Mucosa of rectum (tissue), 2 donors: ENCODE results near the gene GPR137B.

ENCODE experiments used
- H3K27ac ChIP-seq, 2 donors: one replicate each; pipeline ENCODE4 v1.7.0; 2013; ENCODE audit warnings: inconsistent platforms in 2 of 2, low read depth in 2 of 2, low read length in 2 of 2
- H3K27me3 ChIP-seq, 2 donors: one replicate each; pipeline ENCODE4 v1.7.0; 2013; ENCODE audit warnings: low read length in 2 of 2; ENCODE audit not compliant: control insufficient read depth in 2 of 2, insufficient read depth in 2 of 2
- H3K36me3 ChIP-seq, 2 donors: one replicate each; pipeline ENCODE4 v1.7.0; 2013; ENCODE audit warnings: low read length in 2 of 2; ENCODE audit not compliant: control insufficient read depth in 2 of 2, insufficient read depth in 2 of 2
- H3K4me1 ChIP-seq, 2 donors: one replicate each; pipeline ENCODE4 v1.7.0; 2013; ENCODE audit warnings: low read length in 2 of 2, mild to moderate bottlenecking in 1 of 2; ENCODE audit not compliant: control insufficient read depth in 2 of 2, insufficient read depth in 2 of 2
- H3K4me3 ChIP-seq, 2 donors: one replicate each; pipeline ENCODE4 v1.7.0; 2013; ENCODE audit warnings: low read length in 2 of 2
- H3K9ac ChIP-seq, 2 donors: one replicate each; pipeline ENCODE4 v1.7.0; 2013; ENCODE audit warnings: low read length in 2 of 2, low read depth in 1 of 2, mild to moderate bottlenecking in 1 of 2
- H3K9me3 ChIP-seq, 2 donors: one replicate each; pipeline ENCODE4 v1.7.0; 2013; ENCODE audit warnings: low read length in 2 of 2; ENCODE audit not compliant: control insufficient read depth in 2 of 2
- donor health status: healthy.
- donor health status: Normal muscosa, but diverticular disease.

GPR137B gene

GRCh38 chr1:236103059-236103458 lies 39.3 kb upstream of the GPR137B start:
- H3K4me3 ChIP-seq = no peak overlapping the region

GRCh38 chr1:236103646-236104218 lies 38.6 kb upstream of the GPR137B start:
- no peak overlapping the region for H3K9ac ChIP-seq
- H3K9me3 ChIP-seq = no peaks in the 10 kb centered on the region
- H3K27me3 ChIP-seq = peaks cover 0 to 3% of the 10 kb centered on the region in 2 donors
- H3K36me3 ChIP-seq = no peaks in the 10 kb centered on the region
- no peak overlapping the region for H3K27ac ChIP-seq
- no peak overlapping the region for H3K4me3 ChIP-seq
- no peaks in the 10 kb centered on the region for H3K4me1 ChIP-seq

More at GRCh38 chr1:236103059-236103458, 39.3 kb upstream of the GPR137B start:
- Histone ChIP-seq H3K9me3 (no peaks in the 10 kb centered on the region), H3K4me1 (no peaks in the 10 kb centered on the region), H3K27ac (no peak overlapping the region), H3K27me3 (peaks cover 0 to 3% of the 10 kb centered on the region in 2 donors), H3K9ac (no peak overlapping the region), H3K36me3 (no peaks in the 10 kb centered on the region)

DNA sequence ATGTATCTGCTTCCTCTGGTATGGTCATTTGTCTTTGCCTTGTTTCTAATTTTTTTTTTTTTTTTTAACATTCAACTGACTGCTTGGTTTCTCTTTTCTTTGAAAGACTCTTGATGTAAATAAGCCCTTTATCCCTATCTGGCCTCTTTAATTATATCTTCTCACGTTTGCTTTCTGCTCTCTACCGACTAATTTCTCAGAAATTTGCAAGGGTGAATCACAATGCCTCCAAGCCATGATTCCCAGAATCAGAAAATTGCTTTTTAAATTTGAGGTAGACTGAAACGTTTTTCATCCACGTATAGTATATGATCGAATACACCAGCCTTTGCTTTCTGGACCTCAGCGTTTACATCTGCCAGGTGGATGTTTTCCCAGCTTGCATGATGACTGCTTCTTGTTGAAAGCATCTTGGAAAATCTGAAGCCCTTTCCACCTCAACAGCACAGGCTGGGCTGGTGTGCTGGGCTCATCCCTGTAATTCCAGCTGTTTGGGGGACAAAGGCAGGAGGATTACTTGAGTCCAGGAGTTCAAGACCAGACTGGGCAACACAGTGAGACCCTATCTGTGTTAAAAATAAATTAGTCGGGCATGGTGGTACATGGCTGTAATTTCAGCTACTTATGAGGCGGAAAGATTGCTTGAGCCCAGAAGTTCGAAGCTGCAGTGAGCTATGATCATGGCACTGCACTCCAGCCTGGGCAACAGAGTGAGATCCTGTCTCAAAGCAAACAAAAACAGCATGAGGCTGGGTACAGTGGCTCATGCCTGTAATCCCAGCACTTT lies 35.0 kb upstream of the GPR137B start:
- H3K4me3 ChIP-seq = no peak overlapping the region
- no peaks in the 10 kb centered on the region for H3K9me3 ChIP-seq
- H3K27me3 ChIP-seq = peaks cover 0 to 2% of the 10 kb centered on the region in 2 donors
- H3K9ac ChIP-seq = no peak overlapping the region
- H3K36me3 ChIP-seq = no peaks in the 10 kb centered on the region
- no peaks in the 10 kb centered on the region for H3K4me1 ChIP-seq
- no peak overlapping the region for H3K27ac ChIP-seq

GRCh38 chr1:236108027-236108648 lies 34.2 kb upstream of the GPR137B start:
- Histone ChIP-seq H3K27me3 (peaks cover 0 to 2% of the 10 kb centered on the region in 2 donors), H3K4me1 (no peaks in the 10 kb centered on the region), H3K36me3 (no peaks in the 10 kb centered on the region), H3K4me3 (no peak overlapping the region), H3K9me3 (no peaks in the 10 kb centered on the region), H3K9ac (no peak overlapping the region), H3K27ac (no peak overlapping the region)

DNA sequence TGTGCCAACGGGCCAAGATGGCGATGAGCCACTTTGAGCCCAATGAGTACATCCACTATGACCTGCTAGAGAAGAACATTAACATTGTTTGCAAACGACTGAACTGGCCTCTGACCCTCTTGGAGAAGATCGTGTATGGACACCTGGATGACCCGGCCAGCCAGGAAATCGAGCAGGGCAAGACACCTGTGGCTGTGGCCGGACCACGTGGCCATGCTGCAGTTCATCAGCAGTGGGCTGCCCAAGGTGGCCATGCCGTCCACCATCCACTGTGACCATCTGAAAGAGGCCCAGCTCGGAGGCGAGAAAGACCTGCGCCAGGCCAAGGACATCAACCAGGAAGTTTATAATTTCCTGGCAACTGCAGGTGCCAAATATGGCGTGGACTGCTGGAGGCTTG lies 32.2 kb upstream of the GPR137B start:
- H3K27ac ChIP-seq = no peak overlapping the region
- H3K4me1 ChIP-seq = no peaks in the 10 kb centered on the region
- H3K9me3 ChIP-seq = no peaks in the 10 kb centered on the region
- H3K4me3 ChIP-seq = no peak overlapping the region
- H3K9ac ChIP-seq = no peak overlapping the region
- peaks cover 0 to 2% of the 10 kb centered on the region in 2 donors for H3K27me3 ChIP-seq
- no peaks in the 10 kb centered on the region for H3K36me3 ChIP-seq

DNA sequence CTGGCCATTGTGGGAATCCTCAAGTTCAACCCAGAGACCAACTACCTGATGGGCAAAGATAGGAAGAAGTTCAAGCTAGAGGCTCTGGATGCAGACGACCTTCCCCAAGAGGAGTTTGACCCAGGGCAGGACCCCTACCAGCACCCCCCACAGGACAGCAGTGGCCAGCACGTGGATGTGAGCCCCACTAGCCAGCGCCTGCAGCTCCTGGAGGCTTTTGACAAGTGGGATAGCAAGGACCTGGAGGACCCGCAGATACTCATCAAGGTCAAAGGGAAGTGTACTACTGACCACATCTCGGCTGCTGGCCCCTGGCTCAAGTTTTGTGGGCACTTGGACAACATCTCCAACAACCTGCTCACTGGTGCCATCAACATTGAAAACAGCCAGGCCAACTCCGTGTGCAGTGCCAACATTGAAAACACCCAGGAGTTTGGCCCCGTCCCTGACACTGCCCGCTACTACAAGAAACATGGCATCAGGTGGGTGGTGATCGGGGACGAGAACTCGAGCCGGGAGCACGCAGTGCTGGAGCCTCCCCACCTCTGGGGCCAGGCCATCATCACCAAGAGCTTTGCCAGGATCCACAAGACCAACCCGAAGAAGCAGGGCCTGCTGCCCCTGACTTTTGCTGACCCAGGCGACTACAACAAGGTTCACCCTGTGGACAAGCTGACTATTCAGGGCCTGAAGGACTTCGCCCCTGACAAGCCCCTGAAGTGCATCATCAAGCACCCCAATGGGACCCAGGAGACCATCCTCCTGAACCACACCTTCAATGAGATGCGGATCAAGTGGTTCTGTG lies 30.6 kb upstream of the GPR137B start:
- Histone ChIP-seq H3K27ac (no peak overlapping the region), H3K4me3 (no peak overlapping the region), H3K9ac (no peak overlapping the region), H3K36me3 (no peaks in the 10 kb centered on the region), H3K9me3 (no peaks in the 10 kb centered on the region), H3K4me1 (no peaks in the 10 kb centered on the region), H3K27me3 (peaks cover 0 to 2% of the 10 kb centered on the region in 2 donors)

GRCh38 chr1:236112332-236112627 lies 30.1 kb upstream of the GPR137B start:
- Histone ChIP-seq H3K36me3 (no peaks in the 10 kb centered on the region), H3K9me3 (no peaks in the 10 kb centered on the region), H3K27ac (no peak overlapping the region), H3K9ac (no peak overlapping the region), H3K4me1 (no peaks in the 10 kb centered on the region), H3K27me3 (peaks cover 0 to under 1% of the 10 kb centered on the region in 2 donors), H3K4me3 (no peak overlapping the region)

DNA sequence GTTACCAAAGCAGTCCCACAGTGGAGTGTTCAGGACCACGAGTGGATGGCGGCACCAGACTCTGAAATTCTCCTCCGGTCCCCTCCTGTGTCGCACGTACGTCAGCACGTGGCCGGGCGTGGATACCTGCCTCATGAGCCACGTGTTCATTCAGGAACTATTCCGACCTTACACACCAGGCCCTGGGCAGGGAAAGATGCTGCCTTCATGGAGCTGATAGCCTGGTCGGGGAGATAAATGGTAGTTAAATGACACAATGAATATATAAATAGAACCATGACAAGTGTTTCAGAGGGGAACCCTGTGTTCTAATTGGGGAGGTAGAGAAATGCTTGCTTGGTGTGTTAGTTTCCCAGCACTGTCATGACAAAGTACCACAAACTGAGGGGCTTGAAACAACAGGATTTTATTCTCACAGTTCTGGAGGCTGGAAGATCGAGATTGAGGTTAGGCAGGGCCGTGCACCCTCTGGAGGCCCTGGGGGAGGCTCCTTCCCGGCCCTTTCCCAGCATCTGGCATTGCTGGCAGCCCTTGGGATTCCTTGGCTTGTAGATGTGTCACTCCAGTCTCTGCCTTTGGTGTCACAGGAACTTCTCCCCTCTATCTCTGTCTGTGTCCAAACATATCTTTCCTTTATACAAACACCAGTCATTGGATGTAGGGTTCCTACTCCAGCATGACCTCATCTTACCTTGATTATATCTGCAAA lies 28.9 kb upstream of the GPR137B start:
- Histone ChIP-seq H3K27ac (no peak overlapping the region), H3K9ac (no peak overlapping the region), H3K4me3 (no peak overlapping the region), H3K36me3 (no peaks in the 10 kb centered on the region), H3K27me3 (no peaks in the 10 kb centered on the region), H3K9me3 (no peaks in the 10 kb centered on the region), H3K4me1 (no peaks in the 10 kb centered on the region)

GRCh38 chr1:236114076-236114747 lies 28.1 kb upstream of the GPR137B start:
- Histone ChIP-seq H3K9me3 (no peaks in the 10 kb centered on the region), H3K4me1 (no peaks in the 10 kb centered on the region), H3K36me3 (no peaks in the 10 kb centered on the region), H3K9ac (no peak overlapping the region), H3K27me3 (no peaks in the 10 kb centered on the region), H3K27ac (no peak overlapping the region), H3K4me3 (no peak overlapping the region)
